GM18868 (cell line): ENCODE results near the gene CLK1.
"Not testable (repeated sequence)": the region's sequence is repeated elsewhere in the genome, so short reads cannot be mapped to it uniquely, and the experiment has no call there.

Experiments
- ATAC-seq: cut with Tn5 transposase; IDR thresholded peaks from one replicate; pipeline ENCODE4 v1.9.1; 2021; ENCODE audit warnings: mild to moderate bottlenecking, moderate library complexity; ENCODE audit not compliant: unreplicated experiment

CLK1 gene

GRCh38 chr2:200864176-200865034 lies at the start of gene CLK1:
CLK1 (minus strand) TSS chr2:200864658; CDS start chr2:200861862, 2,796 bp downstream.
- peak; percentile 80 for ATAC-seq

GRCh38 chr2:200913654-200914053 lies 49.2 kb upstream of the CLK1 start:
- no peak for ATAC-seq

GRCh38 chr2:200909958-200910357 lies 45.5 kb upstream of the CLK1 start:
- no peak for ATAC-seq

- ATAC-seq, result peak; percentile 50
Measured at GRCh38 chr2:200905618-200906296, 41.3 kb upstream of the CLK1 start.

- ATAC-seq, result peak; percentile 99
Measured at GRCh38 chr2:200901459-200902072, 37.1 kb upstream of the CLK1 start.

- no peak for ATAC-seq
Measured at GRCh38 chr2:200899482-200899881, 35.0 kb upstream of the CLK1 start.

- ATAC-seq, result peak; percentile 90
Measured at GRCh38 chr2:200888704-200889625, 24.5 kb upstream of the CLK1 start, which contains the start of the genes NIF3L1 and PPIL3. NIF3L1 (plus strand) TSS chr2:200889371; CDS start chr2:200891944, 2,573 bp downstream. PPIL3 (minus strand) TSS chr2:200889077; CDS start chr2:200887615, 1,462 bp downstream.

GRCh38 chr2:200881715-200882249 lies 17.3 kb upstream of the CLK1 start:
- ATAC-seq, result not testable (repeated sequence)

- ATAC-seq, result no peak
Measured at GRCh38 chr2:200878289-200878880, 13.9 kb upstream of the CLK1 start.

- ATAC-seq, result no peak
Measured at GRCh38 chr2:200877443-200877842, 13.0 kb upstream of the CLK1 start.

- no peak for ATAC-seq
Measured at GRCh38 chr2:200873560-200873959, 9.1 kb upstream of the CLK1 start.

GRCh38 chr2:200871151-200871550 lies 6.7 kb upstream of the CLK1 start:
- no peak for ATAC-seq

- no peak for ATAC-seq
Measured at GRCh38 chr2:200869014-200869413, 4.6 kb upstream of the CLK1 start.

GRCh38 chr2:200863782-200864175 lies 679 bp downstream of the CLK1 start:
- ATAC-seq, result peak; percentile 11

GRCh38 chr2:200862532-200863000 lies 1.9 kb downstream of the CLK1 start:
- ATAC-seq, result peak; percentile 26

- ATAC-seq, result no peak
Measured at GRCh38 chr2:200861617-200862155, 2.8 kb downstream of the CLK1 start.

GRCh38 chr2:200860092-200860795 lies 4.2 kb downstream of the CLK1 start:
- ATAC-seq, result no peak

GRCh38 chr2:200856806-200857205 lies 7.7 kb downstream of the CLK1 start:
- ATAC-seq, result no peak

GRCh38 chr2:200852605-200853004 lies 11.9 kb downstream of the CLK1 start:
- no peak for ATAC-seq
